ENCODE data around the gene PPP2R1A. TPM values are rescaled to one million over a fixed set of nuclear protein-coding genes. Genes with fewer than 3 reads are reported as not detected.

PPP2R1A gene
- 100 to 1,000 TPM; 273 to 378 TPM for total RNA-seq

GRCh38 chr19:52189735-52190486 lies at the start of gene PPP2R1A:
Gene PPP2R1A, plus strand, starts transcription at chr19:52190052. Its CDS starts 45 bp downstream, at chr19:52190097.
- DNase-seq = peak; percentile 100
- Histone ChIP-seq H3K27ac (peak within 1 kb of the TSS; percentile 98), H3K9me3 (no peaks in the 10 kb centered on the region), H3K36me3 (no peaks in the 10 kb centered on the region), H3K4me3 (peak within 1 kb of the TSS; percentile 67), H3K4me1 (peaks cover 11% of the 10 kb centered on the region), H3K27me3 (no peaks in the 10 kb centered on the region), H3K9ac (ENCODE audit: low read depth in 2 of 2, low read length in 2 of 2) (peak within 1 kb of the TSS; percentile 89 to 96)
- no peak for TF ChIP-seq CTCF (IDR thresholded peaks at IDR 0.05)
- intact Hi-C loops (cut with DNase I) = loop anchor here (5.0 kb wide), 1 partner anchor 48 kb away; no protein-coding TSS in a partner anchor

GRCh38 chr19:52141203-52141602 lies 48.6 kb upstream of the PPP2R1A start:
- TF ChIP-seq CTCF (IDR thresholded peaks at IDR 0.05) = no peak
- Histone ChIP-seq H3K4me3 (no peak overlapping the region), H3K27me3 (no peaks in the 10 kb centered on the region), H3K9me3 (no peaks in the 10 kb centered on the region), H3K9ac (ENCODE audit: low read depth in 2 of 2, low read length in 2 of 2) (no peak overlapping the region), H3K4me1 (no peaks in the 10 kb centered on the region), H3K27ac (no peak overlapping the region), H3K36me3 (no peaks in the 10 kb centered on the region)
- DNase-seq = no peak
- intact Hi-C loops (cut with DNase I) = loop anchor here (5.0 kb wide), 1 partner anchor 46 kb away; no protein-coding TSS in a partner anchor

GRCh38 chr19:52142001-52142595 lies 47.8 kb upstream of the PPP2R1A start:
- no peaks in the 10 kb centered on the region for H3K36me3 ChIP-seq
- no peak overlapping the region for H3K27ac ChIP-seq
- no peaks in the 10 kb centered on the region for H3K9me3 ChIP-seq
- intact Hi-C loops (cut with DNase I) = loop anchor here (5.0 kb wide), 1 partner anchor 45 kb away; no protein-coding TSS in a partner anchor
- TF ChIP-seq CTCF (IDR thresholded peaks at IDR 0.05) = no peak
- no peak for DNase-seq
- no peaks in the 10 kb centered on the region for H3K4me1 ChIP-seq
- H3K27me3 ChIP-seq = no peaks in the 10 kb centered on the region
- no peak overlapping the region for H3K4me3 ChIP-seq
- no peak overlapping the region for H3K9ac ChIP-seq (ENCODE audit: low read depth in 2 of 2, low read length in 2 of 2)

DNA sequence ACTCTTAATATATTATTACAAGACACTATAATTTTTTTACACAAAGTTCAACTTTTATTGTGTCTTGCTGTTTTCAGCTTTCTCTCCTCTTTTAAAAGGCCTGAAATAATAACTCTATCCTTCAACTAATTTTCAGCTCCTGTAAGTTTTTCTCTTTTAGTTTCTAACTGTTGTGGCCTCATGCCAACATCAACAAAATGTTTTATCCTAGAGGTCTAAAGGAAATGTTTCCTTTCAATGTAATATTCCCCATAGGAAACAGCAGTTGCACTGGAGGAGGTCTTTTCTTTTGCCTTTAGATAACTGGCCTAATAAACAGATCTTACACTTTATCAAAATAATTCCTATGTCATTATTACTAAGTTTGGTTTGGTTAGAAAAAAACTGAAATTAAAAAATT lies 41.6 kb upstream of the PPP2R1A start:
- DNase-seq = no peak
- Histone ChIP-seq H3K27me3 (no peaks in the 10 kb centered on the region), H3K4me1 (no peaks in the 10 kb centered on the region), H3K27ac (no peak overlapping the region), H3K4me3 (no peak overlapping the region), H3K9ac (ENCODE audit: low read depth in 2 of 2, low read length in 2 of 2) (no peak overlapping the region), H3K36me3 (no peaks in the 10 kb centered on the region), H3K9me3 (no peaks in the 10 kb centered on the region)
- intact Hi-C loops (cut with DNase I) = no loop called here
- no peak for TF ChIP-seq CTCF (IDR thresholded peaks at IDR 0.05)

GRCh38 chr19:52155596-52156359 lies 34.1 kb upstream of the PPP2R1A start:
- intact Hi-C loops (cut with DNase I) = no loop called here
- DNase-seq = no peak
- no peak overlapping the region for H3K4me3 ChIP-seq
- no peaks in the 10 kb centered on the region for H3K4me1 ChIP-seq
- H3K27me3 ChIP-seq = no peaks in the 10 kb centered on the region
- no peak for TF ChIP-seq CTCF (IDR thresholded peaks at IDR 0.05)
- H3K27ac ChIP-seq = no peak overlapping the region
- H3K9ac ChIP-seq (ENCODE audit: low read depth in 2 of 2, low read length in 2 of 2) = no peak overlapping the region
- peaks cover 7% of the 10 kb centered on the region for H3K36me3 ChIP-seq
- peaks cover 3% of the 10 kb centered on the region for H3K9me3 ChIP-seq
